ENCODE measurements around the gene RHBDL1. TPM values are rescaled to one million over a fixed set of nuclear protein-coding genes. Genes with fewer than 3 reads are reported as not detected.

Gene RHBDL1
- total and polyA plus RNA-seq, 9 of the 15 experiments (the other 6 are each of a cell fraction or from before 2014, with no cell fraction given), result 0.03 to 5.6 (median 1.3) TPM; not detected in 1

GRCh38 chr16:695355-696089 lies 20.1 kb downstream of the RHBDL1 start (continued):
- TF ChIP-seq ZFP36 (IDR thresholded peaks at IDR 0.05; ENCODE audit: low read depth, low read length, partially characterized antibody), result no peak
- no peak for TF ChIP-seq ARID2 (IDR thresholded peaks at IDR 0.05)
- no peak for TF ChIP-seq TCF7L2 (IDR thresholded peaks at IDR 0.05; ENCODE audit: low read depth, low read length)
- no peak for TF ChIP-seq DIDO1 (tag; IDR thresholded peaks at IDR 0.05; ENCODE audit: low read depth)
- TF ChIP-seq XRCC5 (IDR thresholded peaks at IDR 0.05; ENCODE audit: low read depth, low read length), result no peak
- no peak for TF ChIP-seq POLR2B (IDR thresholded peaks at IDR 0.05; ENCODE audit: low read depth, partially characterized antibody)
- TF ChIP-seq CREB1 (IDR thresholded peaks at IDR 0.05), result no peak; the same call in 1 of the 2 replicates
- peak; percentile 59; the same call in 1 of the 2 replicates for TF ChIP-seq CREB1 (CRISPR knock-in tag; IDR thresholded peaks at IDR 0.05)
- no peak for TF ChIP-seq TRIM25 (IDR thresholded peaks at IDR 0.05; ENCODE audit: borderline replicate concordance)
- TF ChIP-seq HDAC6 (IDR thresholded peaks at IDR 0.05; ENCODE audit: low read depth, low read length), result no peak
- 0 out of 2 replicates have a peak, but pooled peaks have one; percentile 31 for TF ChIP-seq ZNF24 (IDR thresholded peaks at IDR 0.05)
- TF ChIP-seq GATAD2B (IDR thresholded peaks at IDR 0.05; ENCODE audit: borderline replicate concordance), result no peak
- TF ChIP-seq RAD21 (CRISPR knock-in tag; conservative IDR thresholded peaks at IDR 0.05 in 1 of 2, IDR thresholded peaks at IDR 0.05 in 1 of 2), result no peak
- TF ChIP-seq ERF (CRISPR knock-in tag; IDR thresholded peaks at IDR 0.05), result no peak
- TF ChIP-seq TOE1 (IDR thresholded peaks at IDR 0.05; ENCODE audit: borderline replicate concordance), result peak; percentile 66; the same call in 1 of the 2 replicates
- TF ChIP-seq TOE1 (CRISPR knock-in tag; IDR thresholded peaks at IDR 0.05; ENCODE audit: borderline replicate concordance, low read depth), result peak; percentile 89; the same call in 1 of the 2 replicates
- no peak for TF ChIP-seq ZNF444 (CRISPR knock-in tag; IDR thresholded peaks at IDR 0.05)
- no peak for TF ChIP-seq THRAP3 (IDR thresholded peaks at IDR 0.05; ENCODE audit: borderline replicate concordance)
- TF ChIP-seq PHF21A (IDR thresholded peaks at IDR 0.05; ENCODE audit: borderline replicate concordance, low read depth), result no peak
- TF ChIP-seq ZNF324 (CRISPR knock-in tag; IDR thresholded peaks at IDR 0.05), result no peak
- TF ChIP-seq CBX2 (IDR thresholded peaks at IDR 0.05; ENCODE audit: insufficient read depth, low read length, poor library complexity, severe bottlenecking), result no peak
- no peak for TF ChIP-seq ZMIZ1 (IDR thresholded peaks at IDR 0.05; ENCODE audit: low read depth in 2 of 2, low read length in 2 of 2)
- TF ChIP-seq ELF1 (tag; IDR thresholded peaks at IDR 0.05), result no peak
- TF ChIP-seq EGR1 (conservative IDR thresholded peaks at IDR 0.05), result peak; percentile 31; the same call in 1 of the 2 replicates

Data from K562 (cell line).